K562 (cell line): ENCODE results near the gene SLC22A7. TPM values are rescaled to one million over a fixed set of nuclear protein-coding genes. Genes with fewer than 3 reads are reported as not detected.

Experiments used
- ATAC-seq: fragments of 200-7000 bp; cut with Tn5 transposase; 3 replicates; pipeline ENCODE4 v1.9.1; 2020; ENCODE audit warnings: moderate library complexity
- BruUV-seq: library from RNA; stranded (reverse); fragments of 400-500 nt; replicated peaks from 2 replicates; lab custom pipeline; 2021; lab: Mats Ljungman, UMichigan
- CTCF ChIA-PET: fragments of 300-600 bp; formaldehyde crosslinking; extraction: SDS; loops from one replicate; lab custom pipeline; 2021; ENCODE audit warnings: low intra/inter-chr PET ratio; lab: Yijun Ruan, JAX
- POLR2A ChIA-PET: fragments of 300-600, 350-650 bp; sonication (Branson Sonifier 250); formaldehyde crosslinking; extraction: SDS; loops from one replicate; lab custom pipeline; 2021; ENCODE audit warnings: antibody characterized with exemption, inconsistent platforms; lab: Yijun Ruan, JAX
- DNase-seq, 4 experiments: peaks; one replicate each; pipeline versions ENCODE4 v3.0.0 to v3.0.0-alpha.2; 2011 to 2018; ENCODE audit warnings: low spot score in 3 of 4, mixed read lengths in 3 of 4; ENCODE audit errors: extremely low read depth in 1 of 4
- FAIRE-seq: peaks from 2 replicates; lab custom pipeline; 2011; peaks lifted over from hg19 to GRCh38; lab: Jason Lieb, UNC
- H2AFZ ChIP-seq: 2 replicates; pipeline ENCODE4 v1.6.0; 2011; ENCODE audit warnings: low read depth, low read length, control low read depth, inconsistent platforms
- H3K27ac ChIP-seq: fragments of 200-600 bp; 3 replicates; pipeline ENCODE4 v1.8.0; 2011; ENCODE audit warnings: low read depth, mild to moderate bottlenecking, control low read depth, inconsistent platforms, low read length, moderate library complexity, mixed read lengths; ENCODE audit errors: extremely low read depth
- H3K27me3 ChIP-seq, 2 experiments: fragments of 300-600 bp in 1 of 2; 2 replicates in 1 of 2; 3 replicates in 1 of 2; pipeline versions ENCODE4 v1.6.0 to v1.8.0; 2011; ENCODE audit warnings: inconsistent platforms in 2 of 2, low read length in 2 of 2, mild to moderate bottlenecking in 1 of 2, mixed read lengths in 1 of 2, moderate library complexity in 1 of 2; ENCODE audit not compliant: control insufficient read depth in 2 of 2, insufficient read depth in 2 of 2
- H3K36me3 ChIP-seq: fragments of 300-600 bp; 3 replicates; pipeline ENCODE4 v1.8.0; 2011; ENCODE audit warnings: mild to moderate bottlenecking, low read length, inconsistent platforms; ENCODE audit not compliant: control insufficient read depth, insufficient read depth
- H3K4me1 ChIP-seq, 2 experiments: fragments of 200-600 bp in 1 of 2; replicated peaks in 1 of 2; 2 replicates in 1 of 2; 3 replicates in 1 of 2; pipeline versions ENCODE4 v1.5.1 to v1.8.0; 2011; ENCODE audit warnings: inconsistent platforms in 2 of 2, low read length in 2 of 2, mild to moderate bottlenecking in 1 of 2, mixed read lengths in 1 of 2, moderate library complexity in 1 of 2; ENCODE audit not compliant: control insufficient read depth in 2 of 2, insufficient read depth in 2 of 2
- H3K4me2 ChIP-seq: 2 replicates; pipeline ENCODE4 v1.6.1; 2011; ENCODE audit warnings: low read length, control low read depth, inconsistent platforms, mixed read lengths; ENCODE audit not compliant: insufficient read depth
- H3K4me3 ChIP-seq: fragments of 200-600 bp; sonication (generic), shearing (Covaris generic); 2 replicates; pipeline ENCODE4 v1.5.1; 2016; ENCODE audit warnings: control low read depth, inconsistent platforms
- H3K79me2 ChIP-seq: fragments of 200-600 bp; 3 replicates; pipeline ENCODE4 v1.8.0; 2011; ENCODE audit warnings: low read length, inconsistent platforms; ENCODE audit not compliant: control insufficient read depth, insufficient read depth
- H3K9ac ChIP-seq, 2 experiments: 2 replicates each; pipeline versions ENCODE4 v1.6.0 to v1.6.1; 2011; ENCODE audit warnings: low read depth in 2 of 2, low read length in 2 of 2, control low read depth in 1 of 2, inconsistent platforms in 1 of 2, mild to moderate bottlenecking in 1 of 2, mixed read lengths in 1 of 2; ENCODE audit not compliant: insufficient read depth in 1 of 2
- H3K9me1 ChIP-seq: one replicate; pipeline ENCODE4 v1.6.0; 2011; ENCODE audit warnings: inconsistent platforms, mild to moderate bottlenecking, low read length, moderate library complexity; ENCODE audit not compliant: control insufficient read depth, insufficient read depth
- H3K9me3 ChIP-seq: replicated peaks from 2 replicates; pipeline ENCODE4 v1.5.1; 2011; ENCODE audit warnings: low read depth, low read length, inconsistent platforms; ENCODE audit not compliant: control insufficient read depth, insufficient read depth
- H4K20me1 ChIP-seq: replicated peaks from 2 replicates; pipeline ENCODE4 v1.6.1; 2011; ENCODE audit warnings: low read length, inconsistent platforms, mixed read lengths; ENCODE audit not compliant: control insufficient read depth, insufficient read depth
- CBX3 ChIP-seq, 2 experiments: IDR thresholded peaks; 1 replicate in 1 of 2; 2 replicates in 1 of 2; pipeline ENCODE4 v1.6.1; 2012; ENCODE audit warnings: inconsistent platforms in 2 of 2, low read length in 2 of 2, borderline replicate concordance in 1 of 2, control low read depth in 1 of 2
- DMBX1 ChIP-seq: fragments of 250-450 bp; sonication (Bioruptor Pico); IDR thresholded peaks from 2 replicates; pipeline ENCODE4 v1.8.0; 2022; ENCODE audit warnings: inconsistent platforms, mild to moderate bottlenecking, moderate library complexity, borderline replicate concordance
- FOXJ2 ChIP-seq: fragments of 200-800 bp; sonication (Bioruptor generic); IDR thresholded peaks from 2 replicates; pipeline ENCODE4 v1.6.1; 2016; ENCODE audit warnings: missing genetic modification characterization, missing compliant biosample characterization
- GABPB1 ChIP-seq: sonication (generic); formaldehyde crosslinking; IDR thresholded peaks from 2 replicates; pipeline ENCODE4 v1.8.0; 2022; ENCODE audit warnings: mild to moderate bottlenecking, missing genetic modification reagents
- GATAD2A ChIP-seq: fragments of 450-650 bp; IDR thresholded peaks from 2 replicates; pipeline ENCODE4 v1.6.1; 2017
- ZEB2 ChIP-seq: fragments of 450-650 bp; IDR thresholded peaks from 2 replicates; pipeline ENCODE4 v1.6.1; 2016
- ZFP1 ChIP-seq: fragments of 450-650 bp; formaldehyde crosslinking; IDR thresholded peaks from 2 replicates; pipeline ENCODE4 v1.4.0; 2020; ENCODE audit warnings: mild to moderate bottlenecking, mixed read lengths
- ZNF175 ChIP-seq: fragments of 200-800 bp; sonication (Bioruptor generic); IDR thresholded peaks from 2 replicates; pipeline ENCODE4 v1.6.1; 2016; ENCODE audit warnings: low read depth, mild to moderate bottlenecking, missing genetic modification characterization, missing compliant biosample characterization
- ZNF224 ChIP-seq: sonication (generic); formaldehyde crosslinking; IDR thresholded peaks from 2 replicates; pipeline ENCODE4 v1.8.0; 2022; ENCODE audit warnings: mild to moderate bottlenecking, missing genetic modification reagents
- WGBS: fragments of 100-300 bp; shearing (Covaris generic); methylation state at CpG from one replicate; pipeline ENCODE4 v1.1.6; 2016; ENCODE audit warnings: low coverage, mixed read lengths; ENCODE audit not compliant: insufficient coverage; ENCODE audit errors: missing lambda C conversion rate; 5-methylcytosine and 5-hydroxymethylcytosine counted together
- in situ Hi-C: fragments of 300-500 bp; cut with MboI; formaldehyde crosslinking; loops from 4 replicates; pipeline ENCODE4 v1.15.0; 2018; ENCODE audit warnings: inconsistent platforms, mixed read lengths
- intact Hi-C: fragments of 100-400 bp; cut with micrococcal nuclease; formaldehyde crosslinking; loops from 2 replicates; pipeline ENCODE4 v1.14.2; 2022
- polyA plus RNA-seq, 8 experiments: library from polyadenylated mRNA; depleted of rRNA in 4 of 8; stranded (reverse) in 5 of 8; unstranded in 3 of 8; fragments of >200 nt; fragmentation: Nextera tagmentation in 2 of 8; fragmentation: Illumina TruSeq in 1 of 8; extraction: Ambion mirVana in 2 of 8; extraction: Trizol in 1 of 8; gene quantifications; 2 replicates each; pipeline versions ENCODE4 v1.2.1 to v1.2.3, GENCODE V29; 2011 to 2014; ENCODE audit warnings: inconsistent platforms in 1 of 8, missing spikeins in 1 of 8
- total RNA-seq, 7 experiments: library from RNA; depleted of rRNA in 6 of 7; stranded (reverse); fragments of >200 nt in 6 of 7; fragmentation: Illumina TruSeq in 2 of 7; extraction: Trizol in 2 of 7; gene quantifications; 2 replicates each; pipeline versions ENCODE4 v1.2.1 to v1.2.3, GENCODE V29; 2011 to 2021; ENCODE audit warnings: low replicate concordance in 1 of 7
- TF ChIP-seq, protein P1 (sequence below): fragments of 200-600 bp; sonication (generic); IDR thresholded peaks from one replicate; pipeline ENCODE4 v1.6.1; 2012; ENCODE audit warnings: mild to moderate bottlenecking, low read depth, low read length, inconsistent platforms

SLC22A7 gene
- total and polyA plus RNA-seq, 9 of the 15 experiments (the other 6 are each of a cell fraction or from before 2014, with no cell fraction given): not detected

DNA sequence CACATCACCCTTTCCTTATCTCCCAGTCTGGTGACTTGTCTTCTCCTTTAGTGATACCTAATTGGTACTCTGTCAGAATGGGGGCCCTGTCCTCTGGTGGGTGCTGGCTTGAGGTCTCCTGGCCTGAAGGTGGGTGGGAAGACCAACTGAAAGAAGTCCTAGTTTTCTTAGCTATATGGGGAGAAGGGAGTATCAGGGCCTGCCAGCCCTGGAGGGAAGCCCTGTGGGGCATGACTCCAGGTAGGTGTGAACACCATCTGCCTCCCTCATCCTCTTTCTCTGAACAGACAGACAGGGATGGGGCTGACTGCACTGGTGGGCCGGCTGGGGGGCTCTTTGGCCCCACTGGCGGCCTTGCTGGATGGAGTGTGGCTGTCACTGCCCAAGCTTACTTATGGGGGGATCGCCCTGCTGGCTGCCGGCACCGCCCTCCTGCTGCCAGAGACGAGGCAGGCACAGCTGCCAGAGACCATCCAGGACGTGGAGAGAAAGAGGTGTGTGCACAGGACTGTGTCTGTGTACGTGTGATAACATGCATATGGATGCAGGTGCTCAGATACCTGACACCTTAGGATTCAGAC lies 5.8 kb downstream of the SLC22A7 start:
- Histone ChIP-seq H3K9me1 (peaks cover 2% of the 10 kb centered on the region), H3K79me2 (no peaks in the 10 kb centered on the region), H3K27me3 (peaks cover 25 to 43% of the 10 kb centered on the region in 2 experiments; a peak in 4 of 5 replicates), H3K9me3 (no peaks in the 10 kb centered on the region), H4K20me1 (0 out of 2 replicates have a peak, but pooled peaks cover 7% of the 10 kb centered on the region), H2AFZ (no peak overlapping the region), H3K9ac (no peak overlapping the region), H3K36me3 (no peaks in the 10 kb centered on the region), H3K4me2 (no peak overlapping the region), H3K4me1 (peaks cover 2 to 18% of the 10 kb centered on the region in 2 experiments; a peak in 3 of 5 replicates), H3K27ac (no peak overlapping the region), H3K4me3 (no peak overlapping the region)
- in situ Hi-C loops (no loop called here), intact Hi-C loops (no loop called here)
- ATAC-seq (no peak), FAIRE-seq (no peak), DNase-seq (no peak)
- BruUV-seq: no TSS peak
- WGBS: 6% methylated on average over 8 of the region's 8 CpGs
- POLR2A ChIA-PET: interaction anchor here (0.5 kb wide), 1 partner anchor 223 kb away, joined by 3 read pairs; no protein-coding TSS in a partner anchor
- CTCF ChIA-PET: no interaction called here
- TF ChIP-seq ZNF175 (CRISPR knock-in tag) (no peak), GABPB1 (CRISPR knock-in tag) (no peak), CBX3 (IDR thresholded peaks at IDR 0.05; ENCODE audit: borderline replicate concordance in 1 of 2, low read length in 2 of 2) (no peak), ZEB2 (no peak), FOXJ2 (tag) (no peak), ZFP1 (no peak), ZNF224 (CRISPR knock-in tag) (no peak), DMBX1 (CRISPR knock-in tag) (no peak), GATAD2A (no peak)
- TF ChIP-seq, protein P1, sequence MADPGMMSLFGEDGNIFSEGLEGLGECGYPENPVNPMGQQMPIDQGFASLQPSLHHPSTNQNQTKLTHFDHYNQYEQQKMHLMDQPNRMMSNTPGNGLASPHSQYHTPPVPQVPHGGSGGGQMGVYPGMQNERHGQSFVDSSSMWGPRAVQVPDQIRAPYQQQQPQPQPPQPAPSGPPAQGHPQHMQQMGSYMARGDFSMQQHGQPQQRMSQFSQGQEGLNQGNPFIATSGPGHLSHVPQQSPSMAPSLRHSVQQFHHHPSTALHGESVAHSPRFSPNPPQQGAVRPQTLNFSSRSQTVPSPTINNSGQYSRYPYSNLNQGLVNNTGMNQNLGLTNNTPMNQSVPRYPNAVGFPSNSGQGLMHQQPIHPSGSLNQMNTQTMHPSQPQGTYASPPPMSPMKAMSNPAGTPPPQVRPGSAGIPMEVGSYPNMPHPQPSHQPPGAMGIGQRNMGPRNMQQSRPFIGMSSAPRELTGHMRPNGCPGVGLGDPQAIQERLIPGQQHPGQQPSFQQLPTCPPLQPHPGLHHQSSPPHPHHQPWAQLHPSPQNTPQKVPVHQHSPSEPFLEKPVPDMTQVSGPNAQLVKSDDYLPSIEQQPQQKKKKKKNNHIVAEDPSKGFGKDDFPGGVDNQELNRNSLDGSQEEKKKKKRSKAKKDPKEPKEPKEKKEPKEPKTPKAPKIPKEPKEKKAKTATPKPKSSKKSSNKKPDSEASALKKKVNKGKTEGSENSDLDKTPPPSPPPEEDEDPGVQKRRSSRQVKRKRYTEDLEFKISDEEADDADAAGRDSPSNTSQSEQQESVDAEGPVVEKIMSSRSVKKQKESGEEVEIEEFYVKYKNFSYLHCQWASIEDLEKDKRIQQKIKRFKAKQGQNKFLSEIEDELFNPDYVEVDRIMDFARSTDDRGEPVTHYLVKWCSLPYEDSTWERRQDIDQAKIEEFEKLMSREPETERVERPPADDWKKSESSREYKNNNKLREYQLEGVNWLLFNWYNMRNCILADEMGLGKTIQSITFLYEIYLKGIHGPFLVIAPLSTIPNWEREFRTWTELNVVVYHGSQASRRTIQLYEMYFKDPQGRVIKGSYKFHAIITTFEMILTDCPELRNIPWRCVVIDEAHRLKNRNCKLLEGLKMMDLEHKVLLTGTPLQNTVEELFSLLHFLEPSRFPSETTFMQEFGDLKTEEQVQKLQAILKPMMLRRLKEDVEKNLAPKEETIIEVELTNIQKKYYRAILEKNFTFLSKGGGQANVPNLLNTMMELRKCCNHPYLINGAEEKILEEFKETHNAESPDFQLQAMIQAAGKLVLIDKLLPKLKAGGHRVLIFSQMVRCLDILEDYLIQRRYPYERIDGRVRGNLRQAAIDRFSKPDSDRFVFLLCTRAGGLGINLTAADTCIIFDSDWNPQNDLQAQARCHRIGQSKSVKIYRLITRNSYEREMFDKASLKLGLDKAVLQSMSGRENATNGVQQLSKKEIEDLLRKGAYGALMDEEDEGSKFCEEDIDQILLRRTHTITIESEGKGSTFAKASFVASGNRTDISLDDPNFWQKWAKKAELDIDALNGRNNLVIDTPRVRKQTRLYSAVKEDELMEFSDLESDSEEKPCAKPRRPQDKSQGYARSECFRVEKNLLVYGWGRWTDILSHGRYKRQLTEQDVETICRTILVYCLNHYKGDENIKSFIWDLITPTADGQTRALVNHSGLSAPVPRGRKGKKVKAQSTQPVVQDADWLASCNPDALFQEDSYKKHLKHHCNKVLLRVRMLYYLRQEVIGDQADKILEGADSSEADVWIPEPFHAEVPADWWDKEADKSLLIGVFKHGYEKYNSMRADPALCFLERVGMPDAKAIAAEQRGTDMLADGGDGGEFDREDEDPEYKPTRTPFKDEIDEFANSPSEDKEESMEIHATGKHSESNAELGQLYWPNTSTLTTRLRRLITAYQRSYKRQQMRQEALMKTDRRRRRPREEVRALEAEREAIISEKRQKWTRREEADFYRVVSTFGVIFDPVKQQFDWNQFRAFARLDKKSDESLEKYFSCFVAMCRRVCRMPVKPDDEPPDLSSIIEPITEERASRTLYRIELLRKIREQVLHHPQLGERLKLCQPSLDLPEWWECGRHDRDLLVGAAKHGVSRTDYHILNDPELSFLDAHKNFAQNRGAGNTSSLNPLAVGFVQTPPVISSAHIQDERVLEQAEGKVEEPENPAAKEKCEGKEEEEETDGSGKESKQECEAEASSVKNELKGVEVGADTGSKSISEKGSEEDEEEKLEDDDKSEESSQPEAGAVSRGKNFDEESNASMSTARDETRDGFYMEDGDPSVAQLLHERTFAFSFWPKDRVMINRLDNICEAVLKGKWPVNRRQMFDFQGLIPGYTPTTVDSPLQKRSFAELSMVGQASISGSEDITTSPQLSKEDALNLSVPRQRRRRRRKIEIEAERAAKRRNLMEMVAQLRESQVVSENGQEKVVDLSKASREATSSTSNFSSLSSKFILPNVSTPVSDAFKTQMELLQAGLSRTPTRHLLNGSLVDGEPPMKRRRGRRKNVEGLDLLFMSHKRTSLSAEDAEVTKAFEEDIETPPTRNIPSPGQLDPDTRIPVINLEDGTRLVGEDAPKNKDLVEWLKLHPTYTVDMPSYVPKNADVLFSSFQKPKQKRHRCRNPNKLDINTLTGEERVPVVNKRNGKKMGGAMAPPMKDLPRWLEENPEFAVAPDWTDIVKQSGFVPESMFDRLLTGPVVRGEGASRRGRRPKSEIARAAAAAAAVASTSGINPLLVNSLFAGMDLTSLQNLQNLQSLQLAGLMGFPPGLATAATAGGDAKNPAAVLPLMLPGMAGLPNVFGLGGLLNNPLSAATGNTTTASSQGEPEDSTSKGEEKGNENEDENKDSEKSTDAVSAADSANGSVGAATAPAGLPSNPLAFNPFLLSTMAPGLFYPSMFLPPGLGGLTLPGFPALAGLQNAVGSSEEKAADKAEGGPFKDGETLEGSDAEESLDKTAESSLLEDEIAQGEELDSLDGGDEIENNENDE: no peak
